Keratinocyte (primary cell): Measurements from ENCODE around the gene LPAR1. TPM values are rescaled to one million over a fixed set of nuclear protein-coding genes. Genes with fewer than 3 reads are reported as not detected.

Source experiments
- DNase-seq: peaks from one replicate; pipeline ENCODE4 v3.0.0-alpha.2; 2011; ENCODE audit warnings: low read depth, missing footprints, low spot score
- FAIRE-seq: peaks from 2 replicates; lab custom pipeline; 2011; peaks lifted over from hg19 to GRCh38; lab: Jason Lieb, UNC
- H2AFZ ChIP-seq: 2 replicates; pipeline ENCODE4 v1.6.0; 2012; ENCODE audit warnings: low read length, control low read depth, inconsistent platforms; ENCODE audit not compliant: control insufficient read depth
- H3K27ac ChIP-seq: 2 replicates; pipeline ENCODE4 v1.5.1; 2011; ENCODE audit warnings: low read length; ENCODE audit not compliant: control insufficient read depth, insufficient read depth
- H3K27me3 ChIP-seq: 3 replicates; pipeline ENCODE4 v1.6.0; 2011; ENCODE audit warnings: low read length; ENCODE audit not compliant: control insufficient read depth, insufficient read depth; ENCODE audit errors: extremely low read depth
- H3K36me3 ChIP-seq, 2 experiments: 2 replicates in 1 of 2; 3 replicates in 1 of 2; pipeline ENCODE4 v1.5.1; 2011; ENCODE audit warnings: low read length in 2 of 2, mild to moderate bottlenecking in 1 of 2; ENCODE audit not compliant: control insufficient read depth in 2 of 2, insufficient read depth in 2 of 2; ENCODE audit errors: extremely low read depth in 1 of 2
- H3K4me1 ChIP-seq: 3 replicates; pipeline ENCODE4 v1.5.1; 2011; ENCODE audit warnings: low read length; ENCODE audit not compliant: control insufficient read depth, insufficient read depth; ENCODE audit errors: extremely low read depth
- H3K4me2 ChIP-seq: 3 replicates; pipeline ENCODE4 v1.6.0; 2011; ENCODE audit warnings: low read depth, low read length; ENCODE audit not compliant: control insufficient read depth, insufficient read depth; ENCODE audit errors: extremely low read depth
- H3K4me3 ChIP-seq, 3 experiments: fragments of 200-600 bp in 1 of 3; sonication (generic) in 1 of 3; 2 replicates in 2 of 3; 3 replicates in 1 of 3; pipeline ENCODE4 v1.5.1; 2011 to 2016; ENCODE audit warnings: low read length in 3 of 3, mild to moderate bottlenecking in 3 of 3, control low read depth in 2 of 3, inconsistent platforms in 1 of 3, low read depth in 1 of 3, mixed read lengths in 1 of 3, mixed run types in 1 of 3, moderate library complexity in 1 of 3; ENCODE audit not compliant: control insufficient read depth in 2 of 3, insufficient read depth in 2 of 3; ENCODE audit errors: extremely low read depth in 1 of 3
- H3K79me2 ChIP-seq: 2 replicates; pipeline ENCODE4 v1.6.0; 2012; ENCODE audit warnings: low read length; ENCODE audit not compliant: control insufficient read depth, insufficient read depth
- H3K9ac ChIP-seq: 3 replicates; pipeline ENCODE4 v1.6.0; 2011; ENCODE audit warnings: low read length; ENCODE audit not compliant: control insufficient read depth, insufficient read depth; ENCODE audit errors: extremely low read depth
- H3K9me1 ChIP-seq: 3 replicates; pipeline ENCODE4 v1.6.0; 2011; ENCODE audit warnings: low read length; ENCODE audit not compliant: control insufficient read depth, insufficient read depth; ENCODE audit errors: extremely low read depth
- H3K9me3 ChIP-seq: 2 replicates; pipeline ENCODE4 v1.5.1; 2012; ENCODE audit warnings: low read depth, low read length; ENCODE audit not compliant: control insufficient read depth
- H4K20me1 ChIP-seq: 3 replicates; pipeline ENCODE4 v1.6.0; 2011; ENCODE audit warnings: low read length; ENCODE audit not compliant: control insufficient read depth, insufficient read depth; ENCODE audit errors: extremely low read depth
- EZH2 ChIP-seq: IDR thresholded peaks from one replicate; pipeline ENCODE4 v1.6.1; 2012; ENCODE audit warnings: inconsistent platforms, mild to moderate bottlenecking, low read length, moderate library complexity
- dilution Hi-C: fragments of 300-500 bp; cut with MboI; formaldehyde crosslinking; loops from one replicate; pipeline ENCODE4 v1.7.0; 2020; ENCODE audit warnings: low sequenced_read_pairs; ENCODE audit not compliant: extremely low pct_ligation_motif_present
- polyA plus RNA-seq, 5 experiments: library from polyadenylated mRNA; depleted of rRNA in 3 of 5; stranded (reverse) in 3 of 5; stranded (forward) in 1 of 5; unstranded in 1 of 5; fragments of >200 nt; gene quantifications; 1 replicate in 1 of 5; 2 replicates in 3 of 5; 3 replicates in 1 of 5; pipeline versions ENCODE4 v1.2.1 to v1.2.3, GENCODE V29; 2011 to 2012; ENCODE audit warnings: missing spikeins in 2 of 5, low read depth in 1 of 5, low replicate concordance in 1 of 5
- TF ChIP-seq, protein P1 (sequence below), 3 experiments: IDR thresholded peaks in 1 of 3; conservative IDR thresholded peaks in 1 of 3; optimal IDR thresholded peaks in 1 of 3; 2 replicates in 2 of 3; 3 replicates in 1 of 3; pipeline versions ENCODE3 to v1.5.1; 2011; ENCODE audit warnings: low read length in 3 of 3, mild to moderate bottlenecking in 3 of 3, moderate library complexity in 2 of 3, control low read depth in 1 of 3, inconsistent platforms in 1 of 3; ENCODE audit not compliant: insufficient read depth in 2 of 3; ENCODE audit errors: extremely low read depth in 1 of 3

Gene LPAR1
- polyA plus RNA-seq, 1 donor (not counting 4 experiments of a cell fraction or from before 2014, with no cell fraction given) = 43.2 TPM

- H3K4me1 ChIP-seq = peaks cover 3% of the 10 kb centered on the region
- FAIRE-seq (no peak), DNase-seq (no peak)
- no peaks in the 10 kb centered on the region for H3K36me3 ChIP-seq
- dilution Hi-C loops = no loop called here
- H3K9ac ChIP-seq = no peak overlapping the region
- H2AFZ ChIP-seq = no peak overlapping the region
- no peak overlapping the region for H3K4me2 ChIP-seq
- no peaks in the 10 kb centered on the region for H4K20me1 ChIP-seq
- H3K9me3 ChIP-seq = no peaks in the 10 kb centered on the region
- no peak overlapping the region for H3K4me3 ChIP-seq
- H3K27ac ChIP-seq = no peak overlapping the region
- TF ChIP-seq EZH2 = no peak
- TF ChIP-seq, protein P1, sequence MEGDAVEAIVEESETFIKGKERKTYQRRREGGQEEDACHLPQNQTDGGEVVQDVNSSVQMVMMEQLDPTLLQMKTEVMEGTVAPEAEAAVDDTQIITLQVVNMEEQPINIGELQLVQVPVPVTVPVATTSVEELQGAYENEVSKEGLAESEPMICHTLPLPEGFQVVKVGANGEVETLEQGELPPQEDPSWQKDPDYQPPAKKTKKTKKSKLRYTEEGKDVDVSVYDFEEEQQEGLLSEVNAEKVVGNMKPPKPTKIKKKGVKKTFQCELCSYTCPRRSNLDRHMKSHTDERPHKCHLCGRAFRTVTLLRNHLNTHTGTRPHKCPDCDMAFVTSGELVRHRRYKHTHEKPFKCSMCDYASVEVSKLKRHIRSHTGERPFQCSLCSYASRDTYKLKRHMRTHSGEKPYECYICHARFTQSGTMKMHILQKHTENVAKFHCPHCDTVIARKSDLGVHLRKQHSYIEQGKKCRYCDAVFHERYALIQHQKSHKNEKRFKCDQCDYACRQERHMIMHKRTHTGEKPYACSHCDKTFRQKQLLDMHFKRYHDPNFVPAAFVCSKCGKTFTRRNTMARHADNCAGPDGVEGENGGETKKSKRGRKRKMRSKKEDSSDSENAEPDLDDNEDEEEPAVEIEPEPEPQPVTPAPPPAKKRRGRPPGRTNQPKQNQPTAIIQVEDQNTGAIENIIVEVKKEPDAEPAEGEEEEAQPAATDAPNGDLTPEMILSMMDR (optimal IDR thresholded peaks at IDR 0.05 in 1 of 3, IDR thresholded peaks at IDR 0.05 in 1 of 3, conservative IDR thresholded peaks at IDR 0.05 in 1 of 3; ENCODE audit: extremely low read depth in 1 of 3, insufficient read depth in 2 of 3, low read length in 3 of 3) = no peak
- H3K27me3 ChIP-seq = no peaks in the 10 kb centered on the region
- peaks cover 34% of the 10 kb centered on the region for H3K79me2 ChIP-seq
- no peaks in the 10 kb centered on the region for H3K9me1 ChIP-seq
Measured at GRCh38 chr9:110996436-110997220, 41.6 kb downstream of the LPAR1 start.

DNA sequence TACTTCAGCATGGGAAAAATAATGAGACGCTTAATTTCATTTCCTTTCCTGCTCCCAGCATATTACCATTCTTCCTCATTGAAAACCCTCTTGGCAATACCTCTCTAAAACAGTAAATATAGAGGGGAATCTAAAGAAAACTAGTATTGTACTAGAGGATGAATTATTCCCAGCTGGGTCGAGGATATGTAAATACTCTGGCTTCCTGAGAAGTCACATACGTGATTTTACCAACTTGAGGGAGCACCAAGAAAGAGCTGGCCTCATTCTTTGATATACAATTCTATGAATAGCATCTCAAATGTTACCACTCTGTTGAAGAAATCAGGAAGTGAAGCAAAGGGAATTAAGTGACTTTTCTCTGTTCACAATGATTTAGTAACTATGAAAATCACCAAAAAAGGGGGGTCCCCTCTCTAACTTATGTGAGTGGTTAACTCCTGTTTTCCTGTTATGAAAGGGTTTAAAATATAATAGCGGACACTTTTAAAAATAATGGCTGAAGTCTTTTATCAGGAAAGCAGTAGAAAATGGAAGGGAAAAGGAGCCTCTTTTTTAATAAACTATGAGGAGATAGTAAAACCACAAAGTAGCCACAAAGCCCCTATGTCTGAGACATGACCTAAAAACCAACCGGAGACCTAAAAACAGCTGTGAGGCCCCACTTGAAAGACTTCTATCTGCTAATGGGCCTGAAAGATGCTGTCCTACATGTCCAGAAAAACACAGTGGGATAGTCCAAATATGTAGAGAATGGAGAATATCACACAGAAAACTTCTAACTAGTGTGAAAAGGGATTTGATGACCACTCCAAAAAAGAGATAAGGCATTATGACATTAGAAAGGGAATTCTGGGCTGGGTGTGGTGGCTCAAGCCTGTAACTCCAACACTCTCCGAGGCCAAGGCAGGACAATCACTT lies 42.6 kb downstream of the LPAR1 start:
- no peak overlapping the region for H3K27ac ChIP-seq
- H3K27me3 ChIP-seq = no peaks in the 10 kb centered on the region
- TF ChIP-seq, protein P1 (optimal IDR thresholded peaks at IDR 0.05 in 1 of 3, IDR thresholded peaks at IDR 0.05 in 1 of 3, conservative IDR thresholded peaks at IDR 0.05 in 1 of 3; ENCODE audit: extremely low read depth in 1 of 3, insufficient read depth in 2 of 3, low read length in 3 of 3) = no peak
- TF ChIP-seq EZH2 = no peak
- no peak overlapping the region for H2AFZ ChIP-seq
- peaks cover 36% of the 10 kb centered on the region for H3K79me2 ChIP-seq
- no peaks in the 10 kb centered on the region for H3K9me3 ChIP-seq
- dilution Hi-C loops = no loop called here
- peaks cover 3% of the 10 kb centered on the region for H3K4me1 ChIP-seq
- H3K9ac ChIP-seq = no peak overlapping the region
- no peak overlapping the region for H3K4me3 ChIP-seq
- no peaks in the 10 kb centered on the region for H4K20me1 ChIP-seq
- no peaks in the 10 kb centered on the region for H3K36me3 ChIP-seq
- H3K4me2 ChIP-seq = no peak overlapping the region
- FAIRE-seq (no peak), DNase-seq (no peak)
- no peaks in the 10 kb centered on the region for H3K9me1 ChIP-seq
